HEK293 (cell line): Measurements from ENCODE around the gene LAMTOR5.

Source experiments
- CTCF ChIA-PET: fragments of 350-600 bp; formaldehyde crosslinking; extraction: SDS; loops from one replicate; lab custom pipeline; 2021; ENCODE audit warnings: antibody characterized with exemption; lab: Yijun Ruan, JAX
- POLR2A ChIA-PET: fragments of 300-600 bp; formaldehyde crosslinking; extraction: SDS; loops from one replicate; lab custom pipeline; 2020; ENCODE audit warnings: antibody characterized with exemption, inconsistent platforms; lab: Yijun Ruan, JAX
- H3K27ac ChIP-seq: fragments of 200-500 bp; sonication (Bioruptor generic); 2 replicates; pipeline ENCODE4 v1.5.1; 2014; ENCODE audit warnings: low read depth, low read length, control low read depth, inconsistent platforms; ENCODE audit errors: extremely low read depth
- H3K36me3 ChIP-seq, 2 experiments: fragments of 200-500 bp in 1 of 2; sonication (Bioruptor generic) in 1 of 2; 1 replicate in 1 of 2; 2 replicates in 1 of 2; pipeline ENCODE4 v1.5.1; 2014 to 2017; ENCODE audit warnings: inconsistent platforms in 2 of 2, low read length in 2 of 2; ENCODE audit not compliant: control insufficient read depth in 2 of 2, insufficient read depth in 1 of 2
- H3K4me1 ChIP-seq: fragments of 200-500 bp; sonication (Bioruptor generic); 2 replicates; pipeline ENCODE4 v1.5.1; 2014; ENCODE audit warnings: mild to moderate bottlenecking, low read length, inconsistent platforms; ENCODE audit not compliant: control insufficient read depth, insufficient read depth
- H3K4me3 ChIP-seq: 2 replicates; pipeline ENCODE4 v1.5.1; 2011; ENCODE audit warnings: low read depth, mild to moderate bottlenecking, control low read depth, low read length, moderate library complexity
- H3K9me3 ChIP-seq: fragments of 200-500 bp; sonication (Bioruptor generic); 2 replicates; pipeline ENCODE4 v1.5.1; 2014; ENCODE audit warnings: low read depth, low read length, inconsistent platforms; ENCODE audit not compliant: control insufficient read depth, insufficient read depth
- ATF2 ChIP-seq: fragments of 450-650 bp; formaldehyde crosslinking; IDR thresholded peaks from 2 replicates; pipeline ENCODE4 v1.5.1; 2016; ENCODE audit warnings: missing biosample characterization, missing genetic modification characterization, low read depth
- FEZF1 ChIP-seq: fragments of 450-650 bp; formaldehyde crosslinking; IDR thresholded peaks from 2 replicates; pipeline ENCODE4 v1.5.1; 2016; ENCODE audit warnings: missing biosample characterization, missing genetic modification characterization
- HOXC10 ChIP-seq: sonication (generic); formaldehyde crosslinking; IDR thresholded peaks from 2 replicates; pipeline ENCODE4 v1.8.1; 2023; ENCODE audit warnings: mild to moderate bottlenecking, missing genetic modification reagents
- PRDM10 ChIP-seq: fragments of 450-650 bp; formaldehyde crosslinking; IDR thresholded peaks from 2 replicates; pipeline ENCODE4 v1.5.1; 2016; ENCODE audit warnings: missing biosample characterization, missing genetic modification characterization
- SP3 ChIP-seq: fragments of 450-650 bp; formaldehyde crosslinking; IDR thresholded peaks from 2 replicates; pipeline ENCODE4 v1.5.1; 2016; ENCODE audit warnings: missing biosample characterization, missing genetic modification characterization
- ZNF157 ChIP-seq: fragments of 450-650 bp; formaldehyde crosslinking; IDR thresholded peaks from 2 replicates; pipeline ENCODE4 v1.5.1; 2016; ENCODE audit warnings: missing biosample characterization, missing genetic modification characterization
- ZNF24 ChIP-seq: fragments of 450-650 bp; formaldehyde crosslinking; IDR thresholded peaks from 2 replicates; pipeline ENCODE4 v1.5.1; 2016; ENCODE audit warnings: missing biosample characterization, missing genetic modification characterization
- ZNF280C ChIP-seq: fragments of 450-650 bp; formaldehyde crosslinking; IDR thresholded peaks from 2 replicates; pipeline ENCODE4 v1.5.1; 2016; ENCODE audit warnings: missing biosample characterization, missing genetic modification characterization
- ZNF350 ChIP-seq: fragments of 450-650 bp; formaldehyde crosslinking; IDR thresholded peaks from 2 replicates; pipeline ENCODE4 v1.5.0; 2017; ENCODE audit warnings: missing biosample characterization, mild to moderate bottlenecking, missing genetic modification characterization
- ZNF423 ChIP-seq: fragments of 450-650 bp; formaldehyde crosslinking; IDR thresholded peaks from 2 replicates; pipeline ENCODE4 v1.5.1; 2016; ENCODE audit warnings: missing biosample characterization, missing genetic modification characterization
- ZNF449 ChIP-seq: fragments of 450-650 bp; formaldehyde crosslinking; IDR thresholded peaks from 2 replicates; pipeline ENCODE4 v1.5.1; 2017; ENCODE audit warnings: missing biosample characterization, mild to moderate bottlenecking, missing genetic modification characterization, moderate library complexity
- ZNF701 ChIP-seq: fragments of 450-650 bp; formaldehyde crosslinking; IDR thresholded peaks from 2 replicates; pipeline ENCODE4 v1.5.1; 2016; ENCODE audit warnings: missing biosample characterization, missing genetic modification characterization

The LAMTOR5 gene

GRCh38 chr1:110375490-110375889, 32.0 kb downstream of the LAMTOR5 start (continued):
- TF ChIP-seq ZNF449, result no peak

GRCh38 chr1:110370827-110371226, 36.7 kb downstream of the LAMTOR5 start:
- H3K4me3 ChIP-seq, result no peak overlapping the region
- no peaks in the 10 kb centered on the region for H3K4me1 ChIP-seq
- ChIA-PET POLR2A (no interaction called here), CTCF (no interaction called here)
- no peak overlapping the region for H3K27ac ChIP-seq
- TF ChIP-seq ZNF24 (tag by site-specific recombination), result no peak
- H3K9me3 ChIP-seq, result no peaks in the 10 kb centered on the region
- H3K36me3 ChIP-seq, result peaks cover 45 to 67% of the 10 kb centered on the region in 2 experiments

- POLR2A ChIA-PET, result no interaction called here
These were observed 43.3 kb downstream of the LAMTOR5 start for GRCh38 chr1:110364221-110364620.

GRCh38 chr1:110361856-110362255, 45.6 kb downstream of the LAMTOR5 start:
- H3K27ac ChIP-seq, result no peak overlapping the region
- CTCF ChIA-PET, result no interaction called here
- no peaks in the 10 kb centered on the region for H3K9me3 ChIP-seq
- peaks cover 55 to 64% of the 10 kb centered on the region in 2 experiments for H3K36me3 ChIP-seq
- POLR2A ChIA-PET, result no interaction called here
- no peaks in the 10 kb centered on the region for H3K4me1 ChIP-seq
- no peak overlapping the region for H3K4me3 ChIP-seq
- TF ChIP-seq ATF2, result no peak
- TF ChIP-seq HOXC10 (CRISPR knock-in tag), result no peak
- TF ChIP-seq ZNF24 (tag by site-specific recombination), result no peak
- TF ChIP-seq FEZF1, result no peak
- TF ChIP-seq ZNF350 (tag by site-specific recombination), result no peak
- TF ChIP-seq ZNF280C (tag by site-specific recombination), result no peak

More at GRCh38 chr1:110364221-110364620, 43.3 kb downstream of the LAMTOR5 start:
- no peaks in the 10 kb centered on the region for H3K4me1 ChIP-seq
- H3K36me3 ChIP-seq, result peaks cover 45 to 57% of the 10 kb centered on the region in 2 experiments
- TF ChIP-seq PRDM10 (tag by site-specific recombination) (no peak), ZNF157 (tag by site-specific recombination) (no peak), SP3 (no peak), ZNF423 (tag by site-specific recombination) (no peak), ZNF701 (no peak)
- CTCF ChIA-PET, result interaction anchor here (0.7 kb wide), 1 partner anchor 66 kb away, joined by 3 read pairs; no protein-coding TSS in a partner anchor
- no peak overlapping the region for H3K4me3 ChIP-seq
- no peak overlapping the region for H3K27ac ChIP-seq
- H3K9me3 ChIP-seq, result no peaks in the 10 kb centered on the region
